GM18868 (cell line): Measurements from ENCODE around the gene ANKFN1.
"Not testable (repeated sequence)": the region's sequence is repeated elsewhere in the genome, so short reads cannot be mapped to it uniquely, and the experiment has no call there.

Source experiments
- ATAC-seq: cut with Tn5 transposase; IDR thresholded peaks from one replicate; pipeline ENCODE4 v1.9.1; 2021; ENCODE audit warnings: mild to moderate bottlenecking, moderate library complexity; ENCODE audit not compliant: unreplicated experiment

Gene ANKFN1

GRCh38 chr17:56325313-56326000 is 172.2 kb downstream of the ANKFN1 start:
- no peak for ATAC-seq

- no peak for ATAC-seq
These were observed 172.7 kb downstream of the ANKFN1 start for GRCh38 chr17:56326001-56326359.

GRCh38 chr17:56347639-56348038 is 194.4 kb downstream of the ANKFN1 start:
- no peak for ATAC-seq

- ATAC-seq, result no peak
These were observed 197.3 kb downstream of the ANKFN1 start for GRCh38 chr17:56350592-56350991.

- no peak for ATAC-seq
These were observed 198.4 kb downstream of the ANKFN1 start for GRCh38 chr17:56351675-56352074.

- no peak for ATAC-seq
These were observed 205.4 kb downstream of the ANKFN1 start for GRCh38 chr17:56358651-56359050.

GRCh38 chr17:56359518-56359917 is 206.2 kb downstream of the ANKFN1 start:
- no peak for ATAC-seq

GRCh38 chr17:56367366-56367765 is 214.1 kb downstream of the ANKFN1 start:
- ATAC-seq, result no peak

GRCh38 chr17:56373981-56374833 is 220.9 kb downstream of the ANKFN1 start:
- no peak for ATAC-seq

GRCh38 chr17:56389356-56389755 is 236.1 kb downstream of the ANKFN1 start:
- no peak for ATAC-seq

- no peak for ATAC-seq
These were observed 239.0 kb downstream of the ANKFN1 start for GRCh38 chr17:56392321-56392720.

- no peak for ATAC-seq
These were observed 239.9 kb downstream of the ANKFN1 start for GRCh38 chr17:56393156-56393555.

- no peak for ATAC-seq
These were observed 242.5 kb downstream of the ANKFN1 start for GRCh38 chr17:56395787-56396186.

- no peak for ATAC-seq
These were observed 253.8 kb downstream of the ANKFN1 start for GRCh38 chr17:56407086-56407485.

GRCh38 chr17:56412356-56412755 is 259.1 kb downstream of the ANKFN1 start:
- ATAC-seq, result not testable (repeated sequence)

GRCh38 chr17:56416682-56417351 is 263.5 kb downstream of the ANKFN1 start:
- no peak for ATAC-seq

- ATAC-seq, result no peak
These were observed 270.7 kb downstream of the ANKFN1 start for GRCh38 chr17:56424005-56424404.

GRCh38 chr17:56424543-56425044 is 271.3 kb downstream of the ANKFN1 start:
- ATAC-seq, result peak; percentile 73

GRCh38 chr17:56425483-56425882 is 272.2 kb downstream of the ANKFN1 start:
- no peak for ATAC-seq

GRCh38 chr17:56426901-56427300 is 273.6 kb downstream of the ANKFN1 start:
- no peak for ATAC-seq

- no peak for ATAC-seq
These were observed 278.5 kb downstream of the ANKFN1 start for GRCh38 chr17:56431736-56432135.

GRCh38 chr17:56432443-56432842 is 279.2 kb downstream of the ANKFN1 start:
- no peak for ATAC-seq
